ENCODE data around the gene ZYG11B. TPM values are rescaled to one million over a fixed set of nuclear protein-coding genes. Genes with fewer than 3 reads are reported as not detected.
"Not testable (repeated sequence)": the region's sequence is repeated elsewhere in the genome, so short reads cannot be mapped to it uniquely, and the experiment has no call there.

The ZYG11B gene
- total RNA-seq, 1 donor from 2014 or later, result 30.0 TPM

DNA sequence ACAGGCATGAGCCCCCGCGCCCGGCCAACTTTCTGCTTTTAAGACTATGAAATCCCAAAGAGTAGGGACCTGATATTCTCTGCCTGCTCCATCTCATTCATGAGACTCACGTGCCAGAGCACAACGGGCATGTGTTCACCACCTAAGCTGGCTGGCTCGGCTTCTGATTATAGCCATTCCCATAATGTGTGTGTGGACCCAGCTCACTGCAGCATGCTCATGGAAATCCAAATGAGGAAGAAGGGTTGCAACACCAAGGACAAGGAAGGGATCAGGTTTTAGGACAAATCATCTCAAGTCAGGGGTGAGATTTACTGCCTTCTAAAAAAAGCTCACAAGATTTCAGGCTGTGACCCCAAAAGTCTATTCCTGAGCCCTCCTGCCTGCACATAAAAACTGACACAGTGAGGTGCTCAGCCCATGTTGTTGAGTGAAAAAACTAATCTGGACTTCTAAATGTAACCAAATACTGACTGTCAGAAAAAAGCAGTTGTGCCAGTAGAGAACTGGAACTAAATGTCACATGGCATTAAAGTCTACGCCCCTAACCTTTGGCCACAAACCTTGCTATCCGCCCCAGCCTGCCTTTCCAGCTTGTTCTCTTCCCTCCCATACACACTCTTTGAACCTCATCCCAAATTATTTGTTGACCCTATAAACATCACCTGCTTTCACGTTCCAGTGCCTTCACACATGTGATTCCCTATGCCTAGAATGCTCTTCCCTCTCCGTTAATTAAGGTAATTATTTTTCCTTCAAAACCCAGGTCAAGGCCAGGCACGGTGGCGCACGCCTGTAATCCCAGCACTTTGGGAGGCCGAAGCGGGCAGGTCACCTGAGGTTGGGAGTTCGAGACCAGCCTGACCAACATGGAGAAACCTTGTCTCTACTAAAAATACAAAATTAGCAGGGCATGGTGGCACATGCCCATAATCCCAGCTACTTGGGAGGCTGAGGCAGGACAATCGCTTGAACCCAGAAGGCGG lies 19.0 kb upstream of the ZYG11B start:
- no peak for DNase-seq (ENCODE audit: extremely low read depth, low read depth, low spot score)

DNA sequence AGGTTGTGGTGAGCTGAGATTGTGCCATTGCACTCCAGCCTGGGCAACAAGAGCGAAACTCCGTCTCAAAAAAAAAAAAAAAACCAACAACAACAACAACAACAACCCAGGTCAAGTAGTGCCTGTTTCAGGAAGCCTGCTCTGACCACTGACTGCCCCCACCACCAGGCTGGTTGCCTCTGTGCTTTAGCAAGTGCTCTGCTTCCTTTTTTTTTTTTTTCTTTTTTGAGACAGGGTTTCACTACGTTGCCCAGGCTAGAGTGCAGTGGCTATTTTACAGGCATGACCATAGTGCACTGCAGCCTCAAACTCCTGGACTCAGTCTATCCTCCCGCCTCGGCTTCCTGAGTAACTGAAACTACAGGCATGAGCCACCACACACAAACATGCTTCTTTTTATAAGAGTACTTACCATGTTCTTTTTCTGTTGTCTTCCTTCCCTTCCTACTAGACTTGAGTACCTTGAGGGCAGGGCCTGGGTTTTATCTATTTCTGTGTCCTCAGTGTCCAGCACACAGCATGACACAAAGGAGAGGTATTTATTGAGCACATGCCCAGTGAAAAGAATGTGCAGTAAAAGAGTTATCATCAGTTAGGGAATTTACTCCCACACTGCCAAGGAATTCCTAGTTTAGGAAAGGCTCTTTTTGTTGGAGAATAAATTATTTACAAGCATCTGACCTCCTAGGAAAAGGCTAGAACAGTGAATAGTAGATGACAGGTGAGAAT lies 18.2 kb upstream of the ZYG11B start:
- no peak for DNase-seq (ENCODE audit: extremely low read depth, low read depth, low spot score)

DNA sequence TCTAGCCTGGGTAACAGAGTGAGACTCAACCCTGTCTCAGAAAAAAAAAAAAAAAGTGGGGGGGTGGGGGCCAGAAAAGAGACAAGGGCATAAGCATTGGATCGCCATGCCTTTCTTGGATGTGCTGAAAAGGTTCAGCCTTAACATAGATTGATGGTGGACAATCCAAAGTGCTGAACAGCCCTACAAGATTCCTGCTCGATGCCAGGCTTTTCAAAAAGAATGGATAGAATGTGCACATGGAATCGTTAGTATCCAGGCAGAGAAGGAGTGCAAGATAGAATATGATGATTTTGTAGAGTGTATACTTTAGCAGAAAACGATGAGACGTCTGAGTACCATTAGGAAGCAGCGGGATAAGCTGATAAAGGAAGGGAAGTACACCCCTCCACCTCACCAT lies 17.2 kb upstream of the ZYG11B start:
- no peak for DNase-seq (ENCODE audit: extremely low read depth, low read depth, low spot score)

DNA sequence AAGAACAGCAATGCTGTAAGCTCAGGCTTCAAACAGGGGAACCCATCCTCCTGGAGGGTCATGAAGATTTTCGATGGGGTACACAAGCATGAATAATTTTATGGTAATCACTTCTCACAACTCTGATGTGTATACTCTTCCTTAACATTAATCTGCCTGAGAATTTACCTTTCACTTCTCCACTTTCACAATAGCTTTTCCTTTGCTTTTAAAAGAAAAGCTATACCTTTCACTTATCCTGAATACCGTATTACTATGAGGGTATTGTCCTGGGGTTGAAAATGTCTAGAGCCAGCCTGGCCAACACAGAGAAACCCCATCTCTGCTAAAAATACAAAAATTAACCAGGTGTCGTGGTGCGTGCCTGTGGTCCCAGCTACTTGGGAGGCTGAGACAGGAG lies 12.7 kb upstream of the ZYG11B start:
- no peak for DNase-seq (ENCODE audit: extremely low read depth, low read depth, low spot score)

DNA sequence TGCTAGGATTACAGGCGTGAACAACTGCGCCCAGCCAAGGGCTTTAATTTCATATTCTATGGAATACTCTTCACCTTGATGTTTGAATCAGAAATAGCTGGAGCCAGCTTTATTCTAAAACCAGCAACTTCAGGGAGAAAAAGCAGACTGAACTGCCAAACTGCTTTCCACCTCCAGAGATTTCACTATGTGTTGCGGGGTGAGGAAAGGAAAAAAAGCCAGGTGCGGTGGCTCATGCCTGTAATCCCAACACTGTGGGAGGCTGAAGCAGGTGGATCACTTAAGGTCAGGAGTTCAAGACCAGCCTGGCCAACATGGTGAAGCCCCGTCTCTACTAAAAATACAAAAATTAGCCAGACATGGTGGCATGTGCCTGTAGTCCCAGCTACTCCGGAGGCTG lies 11.0 kb upstream of the ZYG11B start:
- not testable (repeated sequence) for DNase-seq (ENCODE audit: extremely low read depth, low read depth, low spot score)

DNA sequence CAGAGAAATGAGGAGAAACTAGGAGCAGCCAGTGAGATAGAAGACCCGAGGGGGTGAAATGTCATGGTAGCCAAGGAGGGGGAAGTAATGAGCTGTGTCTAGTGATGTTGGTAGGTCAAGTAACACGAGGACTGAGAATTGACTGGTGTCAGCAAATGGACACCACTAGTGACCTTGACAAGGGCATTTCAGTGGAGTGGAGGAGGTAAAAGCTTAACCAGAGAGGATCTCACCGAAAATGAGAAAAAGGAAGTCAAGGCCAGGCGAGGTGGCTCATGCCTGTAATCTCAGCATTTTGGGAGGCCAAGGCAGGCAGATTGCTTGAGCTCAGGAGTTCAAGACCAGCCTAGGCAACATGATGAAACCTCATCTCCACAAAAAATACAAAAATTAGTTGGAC lies 3.0 kb upstream of the ZYG11B start:
- DNase-seq (ENCODE audit: extremely low read depth, low read depth, low spot score), result no peak

DNA sequence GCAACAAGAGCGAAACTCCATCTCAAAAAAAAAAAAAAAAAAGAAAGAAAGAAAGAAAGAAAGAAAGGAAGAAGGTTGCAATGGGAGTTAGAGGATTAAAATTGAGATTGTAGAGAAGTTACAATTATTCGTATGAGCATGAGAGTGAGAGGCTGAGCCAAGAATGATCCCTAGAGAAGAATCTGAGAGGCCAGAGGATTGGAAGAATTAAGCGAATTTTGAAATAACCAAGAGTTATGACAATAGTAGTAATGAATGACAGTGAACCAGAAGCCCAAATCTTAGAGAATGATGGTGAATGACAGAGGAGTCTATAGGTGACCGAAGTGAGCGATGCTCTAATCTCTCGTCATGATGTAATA lies 369 bp upstream of the ZYG11B start:
- peak; percentile 5 for DNase-seq (ENCODE audit: extremely low read depth, low read depth, low spot score)

DNA sequence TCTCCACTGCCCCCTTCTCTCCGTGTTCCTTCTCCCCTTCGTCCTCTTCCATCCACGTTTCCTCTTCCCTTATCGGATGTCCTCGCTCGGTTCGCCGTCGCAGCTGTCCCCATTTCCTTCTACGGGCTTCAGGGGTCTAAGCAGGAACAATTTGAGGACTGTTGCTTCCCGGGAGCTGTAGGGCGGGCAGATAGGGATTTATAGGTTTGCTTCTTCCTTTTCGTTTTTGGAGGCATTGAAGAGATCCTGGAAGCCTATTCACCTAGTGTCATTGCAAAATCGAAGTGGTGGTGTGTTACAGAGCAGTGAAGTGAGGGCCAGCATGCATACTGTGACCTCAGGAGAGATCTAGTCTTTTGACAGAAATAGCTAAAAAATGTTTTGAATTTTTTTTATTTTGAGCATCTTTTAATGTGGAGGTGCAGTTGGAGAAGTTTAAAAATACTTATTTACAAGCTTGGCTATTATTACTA lies 897 bp downstream of the ZYG11B start:
- no peak for DNase-seq (ENCODE audit: extremely low read depth, low read depth, low spot score)

DNA sequence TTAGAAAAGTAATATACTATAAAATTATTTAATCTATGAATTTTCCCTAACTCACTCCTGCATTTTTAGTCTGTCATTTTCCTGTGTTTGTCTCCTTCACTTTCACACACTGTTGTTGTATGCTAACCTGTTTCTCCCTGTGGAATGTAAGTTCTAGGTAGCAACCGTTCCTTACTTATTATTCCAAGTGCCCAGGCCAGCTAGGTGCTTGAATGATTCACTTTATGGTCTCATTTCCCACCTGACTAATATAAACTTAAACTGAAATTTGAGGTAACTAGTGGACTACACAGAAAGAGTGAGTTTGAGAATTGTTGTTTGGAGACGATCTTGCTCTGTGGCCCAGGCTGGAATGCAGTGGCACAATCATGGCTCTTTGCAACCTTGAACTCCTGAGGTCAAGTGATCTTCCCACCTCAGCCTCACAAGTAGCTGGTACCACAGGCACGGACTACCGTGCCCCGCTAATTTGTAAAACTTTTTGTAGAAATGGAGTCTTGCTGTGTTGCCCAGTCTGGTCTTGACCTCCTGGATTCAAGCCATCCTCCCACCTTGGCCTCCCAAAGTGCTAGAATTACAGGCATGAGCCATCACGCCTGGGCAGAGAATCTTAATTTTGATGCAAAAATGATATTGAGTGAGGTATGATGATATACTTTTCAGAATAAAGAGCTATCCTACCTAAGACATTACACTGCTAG lies 1.9 kb downstream of the ZYG11B start:
- DNase-seq (ENCODE audit: extremely low read depth, low read depth, low spot score), result no peak

DNA sequence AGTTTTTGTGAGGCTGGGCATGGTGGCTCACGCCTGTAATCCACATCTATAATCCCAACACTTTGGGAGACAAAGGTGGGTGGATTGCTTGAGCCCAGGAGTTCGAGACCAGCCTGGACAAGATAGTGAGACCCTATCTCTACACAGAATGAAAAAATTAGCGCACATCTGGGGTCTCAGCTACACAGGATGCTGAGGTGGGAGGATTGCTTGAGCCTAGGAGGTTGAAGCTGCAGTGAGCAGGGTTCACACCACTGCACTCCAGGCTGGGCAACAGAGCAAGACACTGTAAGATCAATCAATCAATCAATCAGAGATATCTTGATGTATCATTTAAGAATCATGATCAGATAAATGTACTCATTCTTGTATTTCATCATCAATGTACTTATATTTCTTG lies 7.1 kb downstream of the ZYG11B start:
- DNase-seq (ENCODE audit: extremely low read depth, low read depth, low spot score), result no peak

DNA sequence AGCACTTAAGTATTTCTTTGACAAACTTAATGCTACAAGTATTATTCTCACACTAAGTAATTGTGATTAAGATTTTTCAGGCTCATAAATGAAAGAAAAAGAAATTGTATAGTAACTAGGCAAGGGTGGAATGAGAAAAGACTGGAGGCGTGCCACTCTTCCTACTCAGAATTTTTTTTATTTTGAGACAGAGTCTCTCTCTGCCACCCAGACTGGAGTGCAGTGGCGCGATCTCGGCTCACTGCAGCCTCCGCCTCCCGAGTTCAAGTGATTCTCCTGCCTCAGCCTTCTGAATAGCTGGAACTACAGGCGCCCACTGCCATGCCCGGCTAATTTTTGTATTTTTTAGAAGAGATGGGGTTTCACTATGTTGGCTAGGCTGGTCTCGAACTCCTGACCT lies 9.1 kb downstream of the ZYG11B start:
- DNase-seq (ENCODE audit: extremely low read depth, low read depth, low spot score), result not testable (repeated sequence)

DNA sequence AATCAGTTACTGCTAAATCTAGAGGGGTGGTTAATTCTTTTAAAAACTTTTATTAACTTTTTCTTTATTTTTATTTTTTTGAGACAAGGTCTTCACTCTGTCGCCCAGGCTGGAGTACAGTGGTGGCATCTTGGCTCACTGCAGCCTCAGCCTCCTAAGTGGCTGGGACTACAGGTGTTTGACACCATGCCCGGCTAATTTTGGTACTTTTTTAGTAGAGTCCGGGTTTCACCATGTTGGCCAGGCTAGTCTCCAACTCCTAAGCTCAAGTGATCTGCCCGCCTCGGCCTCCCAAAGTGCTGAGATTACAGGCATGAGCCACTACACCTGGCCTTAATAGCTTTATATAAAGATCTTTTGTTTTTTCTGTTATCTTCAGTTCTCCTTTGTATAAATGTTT lies 11.9 kb downstream of the ZYG11B start:
- DNase-seq (ENCODE audit: extremely low read depth, low read depth, low spot score), result no peak

DNA sequence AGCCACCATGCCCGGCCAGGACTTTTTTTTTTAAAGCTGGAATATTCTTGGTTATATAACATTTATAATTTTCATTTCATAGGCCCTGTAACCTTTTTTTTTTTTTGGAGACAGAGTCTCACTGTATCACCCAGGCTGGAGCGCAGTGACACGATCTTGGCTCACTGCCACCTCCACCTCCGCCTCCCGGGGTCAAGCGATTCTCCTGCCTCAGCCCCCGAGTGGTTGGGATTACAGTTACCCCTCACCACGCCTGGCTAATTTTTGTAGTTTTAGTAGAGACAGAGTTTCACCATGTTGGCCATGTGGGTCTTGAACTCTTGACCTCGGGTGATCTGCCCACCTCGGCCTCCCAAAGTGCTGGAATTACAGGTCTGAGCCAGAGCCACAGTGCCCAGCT lies 12.6 kb downstream of the ZYG11B start:
- no peak for DNase-seq (ENCODE audit: extremely low read depth, low read depth, low spot score)

DNA sequence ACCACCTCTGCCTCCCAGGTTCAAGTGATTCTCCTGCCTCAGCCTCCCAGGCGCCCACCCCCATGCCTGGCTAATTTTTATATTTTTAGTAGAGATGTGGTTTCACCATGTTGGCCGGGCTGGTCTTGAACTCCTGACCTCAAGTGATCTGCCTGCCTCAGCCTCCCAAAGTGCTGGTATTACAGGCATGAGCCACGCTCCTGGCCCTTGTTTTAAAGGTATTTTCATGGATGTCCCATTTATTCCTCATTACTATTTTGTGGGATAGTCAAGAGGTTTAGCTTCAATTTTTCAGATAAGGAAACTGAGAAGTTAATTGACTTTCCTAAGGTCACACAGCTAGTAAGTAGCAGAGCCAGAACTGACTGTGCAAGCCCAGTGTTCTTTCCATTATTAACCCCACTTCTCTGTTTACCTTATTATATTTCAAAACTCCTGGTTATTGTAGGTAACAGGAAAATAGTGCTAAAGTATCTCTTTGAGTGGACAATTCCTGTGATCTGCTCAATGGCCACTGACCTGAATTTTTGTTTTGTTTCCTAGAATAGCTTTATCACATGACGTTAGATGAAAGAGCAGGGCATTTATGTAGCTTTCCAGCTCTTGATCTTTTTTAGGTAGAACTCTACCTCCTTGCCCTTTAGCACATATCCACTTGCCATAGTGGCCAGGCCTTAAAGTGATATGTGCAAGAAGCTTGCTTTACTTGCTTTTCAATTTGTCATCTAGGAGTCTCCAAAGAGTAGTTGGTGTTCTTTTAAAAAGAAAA lies 13.6 kb downstream of the ZYG11B start:
- DNase-seq (ENCODE audit: extremely low read depth, low read depth, low spot score), result no peak

DNA sequence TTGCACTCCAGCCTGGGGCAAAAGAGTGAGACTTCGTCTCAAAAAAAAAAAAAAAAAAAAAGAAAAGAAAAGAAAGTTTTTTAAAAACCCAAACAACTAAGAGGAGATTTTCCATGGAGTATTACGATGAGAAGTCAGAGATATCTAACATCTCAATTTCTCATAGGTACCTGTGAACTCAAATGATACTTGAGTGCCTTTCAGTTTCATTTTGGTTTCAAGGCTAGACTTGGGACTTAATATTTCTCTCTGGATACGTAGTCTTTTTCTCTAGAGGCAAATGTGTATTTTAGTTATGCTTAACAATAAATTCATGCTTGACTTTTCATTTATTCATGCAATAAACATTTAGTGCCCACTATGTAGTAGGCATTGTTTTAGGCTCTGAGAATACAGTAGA lies 15.0 kb downstream of the ZYG11B start:
- no peak for DNase-seq (ENCODE audit: extremely low read depth, low read depth, low spot score)

DNA sequence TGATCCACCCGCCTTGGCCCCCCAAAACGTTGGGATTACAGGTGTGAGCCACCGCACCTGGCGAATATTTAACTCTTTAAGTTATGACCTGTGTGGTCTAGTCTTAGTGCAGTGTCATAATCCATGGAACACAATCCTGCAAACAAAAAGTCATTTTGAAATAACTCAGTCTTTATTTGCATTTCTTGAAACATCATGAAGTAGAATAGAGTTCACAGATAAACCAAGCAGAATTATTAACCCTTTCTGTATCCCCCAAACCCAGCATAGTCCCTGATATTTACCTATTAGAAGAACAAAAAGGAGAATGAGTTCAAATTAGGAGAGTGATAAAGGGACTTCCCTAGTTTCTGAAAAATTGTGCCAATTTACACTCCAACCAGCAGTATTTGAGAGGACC lies 19.9 kb downstream of the ZYG11B start:
- no peak for DNase-seq (ENCODE audit: extremely low read depth, low read depth, low spot score)

DNA sequence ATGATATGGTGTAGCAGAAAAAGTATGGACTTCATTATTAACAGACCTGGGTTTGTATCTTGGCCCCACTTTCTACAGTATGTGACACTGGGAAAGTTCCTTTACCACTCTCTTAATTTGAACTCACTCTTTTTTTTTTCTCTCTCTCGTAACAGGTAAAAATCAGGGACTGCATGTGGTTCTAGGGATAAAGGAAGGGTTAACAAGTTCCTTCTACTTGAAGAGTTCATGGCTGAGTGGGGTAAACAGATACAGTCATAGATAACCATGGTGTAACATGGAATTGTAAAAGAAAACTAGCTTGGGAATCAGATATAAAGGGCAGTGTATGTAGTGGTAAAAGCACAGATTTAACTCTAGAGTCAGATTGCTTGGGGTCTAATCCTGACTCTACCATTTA lies 21.2 kb downstream of the ZYG11B start:
- DNase-seq (ENCODE audit: extremely low read depth, low read depth, low spot score), result no peak

DNA sequence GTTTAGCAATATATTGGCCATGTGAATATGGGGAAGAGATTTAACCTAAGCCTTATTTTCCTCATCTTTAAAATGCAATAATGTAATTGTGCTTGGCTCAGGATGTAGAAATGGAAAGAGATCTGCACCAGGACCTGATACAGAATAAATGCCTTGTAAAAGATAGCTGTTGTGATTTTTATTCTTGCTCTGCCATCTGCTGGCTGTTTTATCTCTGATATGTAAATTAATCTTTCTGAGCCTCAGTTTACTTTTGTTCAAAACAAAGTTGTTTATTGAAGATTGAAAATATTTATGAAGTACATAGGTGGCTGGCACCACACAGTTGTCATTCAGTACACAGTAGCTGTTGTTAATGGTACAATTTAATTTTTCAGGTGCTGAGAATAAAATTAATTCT lies 21.9 kb downstream of the ZYG11B start:
- DNase-seq (ENCODE audit: extremely low read depth, low read depth, low spot score), result no peak

DNA sequence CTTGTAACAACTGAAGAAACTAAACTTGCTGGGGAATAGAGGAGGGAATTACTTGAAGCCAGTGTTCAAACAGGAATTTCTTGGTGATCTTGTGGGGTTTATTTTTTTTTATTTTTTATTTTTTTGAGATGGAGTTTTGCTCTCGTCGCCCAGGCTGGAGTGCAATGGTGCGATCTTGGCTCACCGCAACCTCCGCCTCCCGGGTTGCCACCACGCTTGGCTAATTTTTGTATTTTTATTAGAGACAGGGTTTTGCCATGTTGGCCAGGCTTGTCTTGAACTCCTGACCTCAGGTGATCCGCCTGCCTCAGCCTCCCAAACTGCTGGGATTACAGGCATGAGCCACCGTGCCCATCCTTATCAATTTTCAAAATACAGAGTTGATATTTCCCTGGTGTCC lies 23.2 kb downstream of the ZYG11B start:
- not testable (repeated sequence) for DNase-seq (ENCODE audit: extremely low read depth, low read depth, low spot score)

DNA sequence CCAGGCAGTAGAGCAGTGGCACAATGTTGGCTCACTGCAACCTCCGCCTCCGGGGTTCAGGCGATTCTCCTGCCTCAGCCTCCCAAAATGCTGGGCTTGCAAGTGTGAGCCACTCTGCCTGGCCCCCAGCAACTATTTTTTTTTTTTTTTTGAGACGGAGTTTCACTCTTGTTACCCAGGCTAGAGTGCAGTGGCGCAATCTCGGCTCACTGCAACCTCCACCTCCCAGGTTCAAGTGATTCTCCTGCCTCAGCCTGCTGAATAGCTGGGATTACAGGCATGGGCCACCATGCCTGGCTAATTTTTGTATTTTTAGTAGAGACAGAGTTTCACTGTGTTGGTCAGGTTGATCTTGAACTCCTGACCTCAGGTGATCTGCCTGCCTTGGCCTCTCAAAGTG lies 23.9 kb downstream of the ZYG11B start:
- not testable (repeated sequence) for DNase-seq (ENCODE audit: extremely low read depth, low read depth, low spot score)

Data from glomerular endothelial cell (primary cell).